Measurements from ENCODE around the gene TGDS. TPM values are rescaled to one million over a fixed set of nuclear protein-coding genes. Genes with fewer than 3 reads are reported as not detected.

TGDS gene
- total and polyA plus RNA-seq, 5 donors from 2014 or later = 6.1 to 21.2 (median 14.5) TPM

GRCh38 chr13:94583926-94584325 is 12.0 kb downstream of the TGDS start:
- peaks cover 0 to 2% (median 0%) of the 10 kb centered on the region in 7 donors for H3K9me3 Mint-ChIP-seq

GRCh38 chr13:94579063-94579462 is 16.9 kb downstream of the TGDS start:
- Mint-ChIP-seq H3K4me1 (peaks cover 2 to 9% (median 4%) of the 10 kb centered on the region in 4 donors), H3K36me3 (peaks cover 39% of the 10 kb centered on the region), H3K27me3 (no peaks in the 10 kb centered on the region), H3K4me3 (no peak overlapping the region), H3K9me3 (no peaks in the 10 kb centered on the region), H3K27ac (no peak overlapping the region)
- DNase-seq (no peak), ATAC-seq (ENCODE audit: low read depth in 2 of 2) (no peak)
- Histone ChIP-seq H3K4me3 (ENCODE audit: low read depth, low read length) (no peak overlapping the region), H3K9me3 (ENCODE audit: control insufficient read depth in 2 of 2, low read length in 2 of 2) (no peaks in the 10 kb centered on the region), H3K27ac (ENCODE audit: insufficient read depth, low read length, poor library complexity, severe bottlenecking) (no peak overlapping the region), H3K4me1 (ENCODE audit: control insufficient read depth, insufficient read depth, low read length, poor library complexity, severe bottlenecking) (no peaks in the 10 kb centered on the region), H3K36me3 (ENCODE audit: control insufficient read depth, insufficient read depth, low read length) (peaks cover 81% of the 10 kb centered on the region), H3K27me3 (ENCODE audit: control insufficient read depth, insufficient read depth, low read length) (no peaks in the 10 kb centered on the region)

More at GRCh38 chr13:94583926-94584325, 12.0 kb downstream of the TGDS start:
- Histone ChIP-seq H3K27me3 (ENCODE audit: control insufficient read depth, insufficient read depth, low read length) (no peaks in the 10 kb centered on the region), H3K4me3 (ENCODE audit: low read depth, low read length) (no peak overlapping the region), H3K36me3 (ENCODE audit: control insufficient read depth, insufficient read depth, low read length) (peaks cover 64% of the 10 kb centered on the region), H3K27ac (ENCODE audit: insufficient read depth, low read length, poor library complexity, severe bottlenecking) (no peak overlapping the region), H3K9me3 (ENCODE audit: control insufficient read depth in 2 of 2, low read length in 2 of 2) (no peaks in the 10 kb centered on the region), H3K4me1 (ENCODE audit: control insufficient read depth, insufficient read depth, low read length, poor library complexity, severe bottlenecking) (no peaks in the 10 kb centered on the region)
- H3K27me3 Mint-ChIP-seq = no peaks in the 10 kb centered on the region
- H3K36me3 Mint-ChIP-seq = peaks cover 48% of the 10 kb centered on the region
- DNase-seq (no peak), ATAC-seq (ENCODE audit: low read depth in 2 of 2) (no peak)
- peaks cover 18 to 28% (median 24%) of the 10 kb centered on the region in 4 donors for H3K4me1 Mint-ChIP-seq
- no peak overlapping the region for H3K4me3 Mint-ChIP-seq
- H3K27ac Mint-ChIP-seq = no peak overlapping the region

GRCh38 chr13:94569615-94570014 is 26.3 kb downstream of the TGDS start:
- no peaks in the 10 kb centered on the region for H3K9me3 ChIP-seq (ENCODE audit: control insufficient read depth in 2 of 2, low read length in 2 of 2)
- Mint-ChIP-seq H3K36me3 (peaks cover 50% of the 10 kb centered on the region), H3K27ac (no peak overlapping the region), H3K9me3 (peaks cover 0 to 4% (median 0%) of the 10 kb centered on the region in 7 donors), H3K4me3 (peak overlapping the region in 1 of 4 donors; percentile 22), H3K27me3 (no peaks in the 10 kb centered on the region), H3K4me1 (peaks cover 2 to 10% (median 5%) of the 10 kb centered on the region in 4 donors)
- H3K36me3 ChIP-seq (ENCODE audit: control insufficient read depth, insufficient read depth, low read length) = peaks cover 52% of the 10 kb centered on the region
- H3K27ac ChIP-seq (ENCODE audit: insufficient read depth, low read length, poor library complexity, severe bottlenecking) = no peak overlapping the region
- H3K4me3 ChIP-seq (ENCODE audit: low read depth, low read length) = no peak overlapping the region
- no peaks in the 10 kb centered on the region for H3K4me1 ChIP-seq (ENCODE audit: control insufficient read depth, insufficient read depth, low read length, poor library complexity, severe bottlenecking)
- DNase-seq = no peak
- H3K27me3 ChIP-seq (ENCODE audit: control insufficient read depth, insufficient read depth, low read length) = no peaks in the 10 kb centered on the region
- ATAC-seq (ENCODE audit: low read depth in 2 of 2) = no peak

- H3K36me3 ChIP-seq (ENCODE audit: control insufficient read depth, insufficient read depth, low read length) = peaks cover 40% of the 10 kb centered on the region
- no peak overlapping the region for H3K4me3 Mint-ChIP-seq
- DNase-seq (no peak), ATAC-seq (ENCODE audit: low read depth in 2 of 2) (no peak)
- no peaks in the 10 kb centered on the region for H3K9me3 ChIP-seq (ENCODE audit: control insufficient read depth in 2 of 2, low read length in 2 of 2)
- H3K27me3 ChIP-seq (ENCODE audit: control insufficient read depth, insufficient read depth, low read length) = no peaks in the 10 kb centered on the region
- no peaks in the 10 kb centered on the region for H3K27me3 Mint-ChIP-seq
- no peak overlapping the region for H3K4me3 ChIP-seq (ENCODE audit: low read depth, low read length)
- H3K27ac ChIP-seq (ENCODE audit: insufficient read depth, low read length, poor library complexity, severe bottlenecking) = no peak overlapping the region
- peaks cover 2 to 10% (median 5%) of the 10 kb centered on the region in 4 donors for H3K4me1 Mint-ChIP-seq
- peaks cover 0 to 4% (median 0%) of the 10 kb centered on the region in 7 donors for H3K9me3 Mint-ChIP-seq
- no peaks in the 10 kb centered on the region for H3K4me1 ChIP-seq (ENCODE audit: control insufficient read depth, insufficient read depth, low read length, poor library complexity, severe bottlenecking)
- no peak overlapping the region for H3K27ac Mint-ChIP-seq
- H3K36me3 Mint-ChIP-seq = peaks cover 48% of the 10 kb centered on the region
These were observed 27.5 kb downstream of the TGDS start for GRCh38 chr13:94568443-94568842.

- H3K9me3 ChIP-seq (ENCODE audit: control insufficient read depth in 2 of 2, low read length in 2 of 2) = no peaks in the 10 kb centered on the region
- Mint-ChIP-seq H3K4me3 (no peak overlapping the region), H3K36me3 (peaks cover 45% of the 10 kb centered on the region), H3K9me3 (peaks cover 0 to 4% (median 0%) of the 10 kb centered on the region in 7 donors), H3K4me1 (peaks cover 0 to 10% (median 2%) of the 10 kb centered on the region in 4 donors), H3K27ac (peak overlapping the region in 1 of 3 donors; percentile 6), H3K27me3 (no peaks in the 10 kb centered on the region)
- H3K4me3 ChIP-seq (ENCODE audit: low read depth, low read length) = no peak overlapping the region
- no peaks in the 10 kb centered on the region for H3K4me1 ChIP-seq (ENCODE audit: control insufficient read depth, insufficient read depth, low read length, poor library complexity, severe bottlenecking)
- no peaks in the 10 kb centered on the region for H3K27me3 ChIP-seq (ENCODE audit: control insufficient read depth, insufficient read depth, low read length)
- peaks cover 33% of the 10 kb centered on the region for H3K36me3 ChIP-seq (ENCODE audit: control insufficient read depth, insufficient read depth, low read length)
- H3K27ac ChIP-seq (ENCODE audit: insufficient read depth, low read length, poor library complexity, severe bottlenecking) = no peak overlapping the region
- DNase-seq (no peak), ATAC-seq (ENCODE audit: low read depth in 2 of 2) (no peak)
These were observed 28.4 kb downstream of the TGDS start for GRCh38 chr13:94567581-94567980.

GRCh38 chr13:94561126-94561525 is 34.8 kb downstream of the TGDS start:
- peaks cover 15 to 39% (median 18%) of the 10 kb centered on the region in 4 donors for H3K4me1 Mint-ChIP-seq
- Histone ChIP-seq H3K4me3 (ENCODE audit: low read depth, low read length) (no peak overlapping the region), H3K4me1 (ENCODE audit: control insufficient read depth, insufficient read depth, low read length, poor library complexity, severe bottlenecking) (peaks cover 16% of the 10 kb centered on the region), H3K9me3 (ENCODE audit: control insufficient read depth in 2 of 2, low read length in 2 of 2) (no peaks in the 10 kb centered on the region), H3K27ac (ENCODE audit: insufficient read depth, low read length, poor library complexity, severe bottlenecking) (no peak overlapping the region), H3K27me3 (ENCODE audit: control insufficient read depth, insufficient read depth, low read length) (no peaks in the 10 kb centered on the region), H3K36me3 (ENCODE audit: control insufficient read depth, insufficient read depth, low read length) (peaks cover 2% of the 10 kb centered on the region)
- no peak overlapping the region for H3K4me3 Mint-ChIP-seq
- ATAC-seq (ENCODE audit: low read depth in 2 of 2) (no peak), DNase-seq (no peak)
- no peak overlapping the region for H3K27ac Mint-ChIP-seq
- H3K9me3 Mint-ChIP-seq = peaks cover 0 to 5% (median 0%) of the 10 kb centered on the region in 7 donors
- H3K27me3 Mint-ChIP-seq = no peaks in the 10 kb centered on the region
- peaks cover 15% of the 10 kb centered on the region for H3K36me3 Mint-ChIP-seq

GRCh38 chr13:94560116-94560515 is 35.8 kb downstream of the TGDS start:
- Histone ChIP-seq H3K4me3 (ENCODE audit: low read depth, low read length) (no peak overlapping the region), H3K36me3 (ENCODE audit: control insufficient read depth, insufficient read depth, low read length) (peaks cover 2% of the 10 kb centered on the region), H3K4me1 (ENCODE audit: control insufficient read depth, insufficient read depth, low read length, poor library complexity, severe bottlenecking) (peaks cover 16% of the 10 kb centered on the region), H3K27ac (ENCODE audit: insufficient read depth, low read length, poor library complexity, severe bottlenecking) (no peak overlapping the region), H3K27me3 (ENCODE audit: control insufficient read depth, insufficient read depth, low read length) (no peaks in the 10 kb centered on the region), H3K9me3 (ENCODE audit: control insufficient read depth in 2 of 2, low read length in 2 of 2) (no peaks in the 10 kb centered on the region)
- Mint-ChIP-seq H3K27me3 (no peaks in the 10 kb centered on the region), H3K9me3 (peaks cover 0 to 3% (median 0%) of the 10 kb centered on the region in 7 donors), H3K4me3 (no peak overlapping the region), H3K36me3 (peaks cover 15% of the 10 kb centered on the region), H3K27ac (peak overlapping the region in 1 of 3 donors; percentile 78), H3K4me1 (peaks cover 10 to 39% (median 18%) of the 10 kb centered on the region in 4 donors)
- no peak for ATAC-seq (ENCODE audit: low read depth in 2 of 2)
- no peak for DNase-seq

- Mint-ChIP-seq H3K4me3 (peak overlapping the region; percentile 14 to 83 (median 70)), H3K27ac (peak overlapping the region; percentile 77 to 96 (median 78)), H3K4me1 (peaks cover 10 to 39% (median 18%) of the 10 kb centered on the region in 4 donors), H3K27me3 (no peaks in the 10 kb centered on the region), H3K9me3 (peaks cover 0 to 3% (median 0%) of the 10 kb centered on the region in 7 donors), H3K36me3 (peaks cover 11% of the 10 kb centered on the region)
- ATAC-seq (ENCODE audit: low read depth in 2 of 2) (peak; percentile 57 to 60), DNase-seq (peak in 2 of 3 donors; percentile 36 to 53)
- peaks cover 2% of the 10 kb centered on the region for H3K36me3 ChIP-seq (ENCODE audit: control insufficient read depth, insufficient read depth, low read length)
- peak overlapping the region; percentile 9 for H3K4me3 ChIP-seq (ENCODE audit: low read depth, low read length)
- H3K27ac ChIP-seq (ENCODE audit: insufficient read depth, low read length, poor library complexity, severe bottlenecking) = peak overlapping the region; percentile 33
- peaks cover 16% of the 10 kb centered on the region for H3K4me1 ChIP-seq (ENCODE audit: control insufficient read depth, insufficient read depth, low read length, poor library complexity, severe bottlenecking)
- H3K27me3 ChIP-seq (ENCODE audit: control insufficient read depth, insufficient read depth, low read length) = no peaks in the 10 kb centered on the region
- no peaks in the 10 kb centered on the region for H3K9me3 ChIP-seq (ENCODE audit: control insufficient read depth in 2 of 2, low read length in 2 of 2)
These were observed 36.6 kb downstream of the TGDS start for GRCh38 chr13:94559222-94559795.
